ENCODE measurements around the gene CHST6.
"Not testable (repeated sequence)": the region's sequence is repeated elsewhere in the genome, so short reads cannot be mapped to it uniquely, and the experiment has no call there.

CHST6 gene

GRCh38 chr16:75506107-75506506, 10.9 kb upstream of the CHST6 start:
- Histone ChIP-seq H3K36me3 (ENCODE audit: control insufficient read depth, insufficient read depth, low read length) (no peaks in the 10 kb centered on the region), H3K9me3 (ENCODE audit: control insufficient read depth, low read length) (no peaks in the 10 kb centered on the region), H3K79me2 (no peaks in the 10 kb centered on the region), H3K4me2 (ENCODE audit: low read length) (no peak overlapping the region), H2AFZ (no peak overlapping the region), H3K4me3 (ENCODE audit: low read depth, low read length) (no peak overlapping the region), H3K4me1 (no peaks in the 10 kb centered on the region), H3K27ac (no peak overlapping the region), H3K27me3 (ENCODE audit: control insufficient read depth, insufficient read depth, low read length) (no peaks in the 10 kb centered on the region), H3K9ac (no peak overlapping the region)
- TF ChIP-seq CTCF (IDR thresholded peaks at IDR 0.05): no peak

- Histone ChIP-seq H3K9ac (no peak overlapping the region), H3K27me3 (ENCODE audit: control insufficient read depth, insufficient read depth, low read length) (no peaks in the 10 kb centered on the region), H3K4me1 (no peaks in the 10 kb centered on the region), H3K4me2 (ENCODE audit: low read length) (no peak overlapping the region), H2AFZ (no peak overlapping the region), H3K36me3 (ENCODE audit: control insufficient read depth, insufficient read depth, low read length) (no peaks in the 10 kb centered on the region), H3K79me2 (no peaks in the 10 kb centered on the region), H3K9me3 (ENCODE audit: control insufficient read depth, low read length) (no peaks in the 10 kb centered on the region), H3K4me3 (ENCODE audit: low read depth, low read length) (no peak overlapping the region), H3K27ac (no peak overlapping the region)
- TF ChIP-seq CTCF (IDR thresholded peaks at IDR 0.05): no peak
Observed at GRCh38 chr16:75503801-75504200, 8.6 kb upstream of the CHST6 start.

GRCh38 chr16:75502916-75503605, 7.8 kb upstream of the CHST6 start:
- Histone ChIP-seq H3K4me3 (ENCODE audit: low read depth, low read length) (no peak overlapping the region), H3K27me3 (ENCODE audit: control insufficient read depth, insufficient read depth, low read length) (no peaks in the 10 kb centered on the region), H3K9me3 (ENCODE audit: control insufficient read depth, low read length) (no peaks in the 10 kb centered on the region), H3K9ac (no peak overlapping the region), H3K4me2 (ENCODE audit: low read length) (no peak overlapping the region), H3K79me2 (no peaks in the 10 kb centered on the region), H3K27ac (no peak overlapping the region), H3K36me3 (ENCODE audit: control insufficient read depth, insufficient read depth, low read length) (no peaks in the 10 kb centered on the region), H2AFZ (no peak overlapping the region), H3K4me1 (no peaks in the 10 kb centered on the region)
- no peak for TF ChIP-seq CTCF (IDR thresholded peaks at IDR 0.05)

GRCh38 chr16:75501820-75502219, 6.6 kb upstream of the CHST6 start:
- not testable (repeated sequence) for H3K4me2 ChIP-seq (ENCODE audit: low read length); H3K9ac ChIP-seq; H3K27me3 ChIP-seq (ENCODE audit: control insufficient read depth, insufficient read depth, low read length); H3K4me3 ChIP-seq (ENCODE audit: low read depth, low read length); H3K79me2 ChIP-seq; H3K27ac ChIP-seq; H3K36me3 ChIP-seq (ENCODE audit: control insufficient read depth, insufficient read depth, low read length); H3K4me1 ChIP-seq; H2AFZ ChIP-seq; H3K9me3 ChIP-seq (ENCODE audit: control insufficient read depth, low read length)

GRCh38 chr16:75501359-75501758, 6.1 kb upstream of the CHST6 start:
- Histone ChIP-seq H3K4me2 (ENCODE audit: low read length) (no peak overlapping the region), H2AFZ (no peak overlapping the region), H3K27me3 (ENCODE audit: control insufficient read depth, insufficient read depth, low read length) (no peaks in the 10 kb centered on the region), H3K4me3 (ENCODE audit: low read depth, low read length) (no peak overlapping the region), H3K4me1 (no peaks in the 10 kb centered on the region), H3K36me3 (ENCODE audit: control insufficient read depth, insufficient read depth, low read length) (no peaks in the 10 kb centered on the region), H3K27ac (no peak overlapping the region), H3K9ac (no peak overlapping the region), H3K79me2 (no peaks in the 10 kb centered on the region), H3K9me3 (ENCODE audit: control insufficient read depth, low read length) (no peaks in the 10 kb centered on the region)
- no peak for TF ChIP-seq CTCF (IDR thresholded peaks at IDR 0.05)

- H3K4me3 ChIP-seq (ENCODE audit: low read depth, low read length); H3K27ac ChIP-seq; H2AFZ ChIP-seq; H3K36me3 ChIP-seq (ENCODE audit: control insufficient read depth, insufficient read depth, low read length); H3K79me2 ChIP-seq; H3K27me3 ChIP-seq (ENCODE audit: control insufficient read depth, insufficient read depth, low read length); H3K9ac ChIP-seq; H3K4me2 ChIP-seq (ENCODE audit: low read length); H3K4me1 ChIP-seq; H3K9me3 ChIP-seq (ENCODE audit: control insufficient read depth, low read length): not testable (repeated sequence)
Observed at GRCh38 chr16:75498605-75499322, 3.5 kb upstream of the CHST6 start.
